OCI-M2 (cell line): ENCODE measurements around the gene ITIH1.
"Not testable (repeated sequence)": the region's sequence is repeated elsewhere in the genome, so short reads cannot be mapped to it uniquely, and the experiment has no call there.

ENCODE experiments used
- DNase-seq: peaks from one replicate; lab custom pipeline; 2025; ENCODE audit not compliant: unreplicated experiment; lab: John Stamatoyannopoulos, UW

The ITIH1 gene

DNA sequence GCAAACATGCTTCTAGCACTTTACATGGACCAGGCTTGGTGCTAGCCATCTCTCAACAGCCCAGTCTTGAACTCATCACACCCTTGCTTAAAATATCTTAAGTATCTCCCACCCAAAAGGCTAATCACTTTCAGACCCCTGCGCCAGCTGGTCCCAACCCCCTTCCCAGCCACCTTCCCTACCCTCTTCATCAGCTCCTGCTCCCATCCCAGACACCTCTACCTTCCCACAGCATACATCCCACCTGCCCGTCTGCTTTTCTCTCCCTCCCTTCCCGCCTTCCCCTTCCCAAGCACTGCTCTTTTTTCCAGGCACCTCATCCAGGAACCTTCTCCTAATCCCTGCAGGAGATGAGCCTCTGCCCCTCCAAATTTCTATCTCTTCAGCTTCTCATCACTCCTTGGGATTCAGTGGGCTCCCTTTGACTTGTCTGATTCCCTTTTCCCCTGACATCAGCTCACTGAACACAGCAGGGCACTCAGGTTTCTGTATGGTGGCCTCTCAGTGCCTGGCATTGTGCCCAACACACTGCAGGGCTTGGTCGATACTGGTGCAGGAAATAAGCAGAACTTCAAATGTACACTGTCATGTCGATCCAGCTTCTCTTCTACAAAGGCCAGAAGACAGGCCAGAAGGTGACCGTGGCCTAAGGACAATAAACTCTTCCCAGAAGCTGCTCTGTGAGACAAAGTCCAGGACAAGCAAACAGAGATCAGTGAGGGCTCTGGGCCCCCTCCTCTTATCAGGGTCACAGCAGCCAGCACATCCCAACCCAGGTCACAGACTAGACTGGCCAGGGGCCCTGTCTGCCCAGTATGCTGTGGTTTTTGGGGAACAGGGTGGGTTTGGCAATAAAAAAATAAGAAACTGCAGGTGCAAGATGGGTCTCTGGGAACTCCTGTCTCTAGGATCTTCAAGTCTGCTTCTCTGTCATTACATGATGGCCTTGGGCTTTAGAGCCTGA, 2.2 kb upstream of the ITIH1 start:
- no peak for DNase-seq

DNA sequence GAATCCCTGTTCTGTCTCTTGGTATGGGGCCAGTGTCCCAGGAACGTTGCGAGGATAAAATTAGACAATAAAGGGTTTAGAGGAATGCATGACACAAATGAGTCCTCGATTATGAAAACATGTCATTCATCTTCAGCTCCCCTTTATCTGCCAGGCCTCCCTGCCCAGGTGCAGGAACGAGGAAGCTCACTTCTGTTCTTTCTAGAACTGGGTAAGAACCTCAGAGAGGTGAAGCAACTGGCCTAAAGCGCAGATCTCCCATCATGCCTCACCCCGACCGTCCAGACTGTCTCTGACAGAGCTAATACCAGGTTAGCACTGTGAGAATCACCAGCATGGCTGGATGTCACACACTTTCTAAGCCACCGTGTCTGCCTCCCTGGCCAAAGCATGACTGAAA, 1.5 kb upstream of the ITIH1 start:
- no peak for DNase-seq

DNA sequence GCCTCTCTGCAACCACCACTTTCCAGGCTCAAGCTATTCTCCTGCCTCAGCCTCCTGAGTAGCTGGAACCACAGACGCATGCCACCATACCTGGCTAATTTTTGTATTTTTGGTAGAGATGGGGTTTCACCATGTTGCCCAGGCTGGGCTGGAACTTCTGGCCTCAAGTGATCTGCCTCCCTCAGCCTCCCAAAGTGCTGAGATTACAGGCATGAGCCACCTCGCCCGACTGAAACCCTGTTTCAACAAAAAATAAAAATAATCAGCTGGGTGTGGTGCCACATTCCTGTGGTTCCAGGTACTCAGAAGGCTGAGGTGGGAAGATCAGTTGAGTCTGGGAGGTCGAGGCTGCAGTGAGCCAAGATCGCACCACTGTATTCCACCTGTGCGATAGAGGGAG, 913 bp upstream of the ITIH1 start:
- not testable (repeated sequence) for DNase-seq

DNA sequence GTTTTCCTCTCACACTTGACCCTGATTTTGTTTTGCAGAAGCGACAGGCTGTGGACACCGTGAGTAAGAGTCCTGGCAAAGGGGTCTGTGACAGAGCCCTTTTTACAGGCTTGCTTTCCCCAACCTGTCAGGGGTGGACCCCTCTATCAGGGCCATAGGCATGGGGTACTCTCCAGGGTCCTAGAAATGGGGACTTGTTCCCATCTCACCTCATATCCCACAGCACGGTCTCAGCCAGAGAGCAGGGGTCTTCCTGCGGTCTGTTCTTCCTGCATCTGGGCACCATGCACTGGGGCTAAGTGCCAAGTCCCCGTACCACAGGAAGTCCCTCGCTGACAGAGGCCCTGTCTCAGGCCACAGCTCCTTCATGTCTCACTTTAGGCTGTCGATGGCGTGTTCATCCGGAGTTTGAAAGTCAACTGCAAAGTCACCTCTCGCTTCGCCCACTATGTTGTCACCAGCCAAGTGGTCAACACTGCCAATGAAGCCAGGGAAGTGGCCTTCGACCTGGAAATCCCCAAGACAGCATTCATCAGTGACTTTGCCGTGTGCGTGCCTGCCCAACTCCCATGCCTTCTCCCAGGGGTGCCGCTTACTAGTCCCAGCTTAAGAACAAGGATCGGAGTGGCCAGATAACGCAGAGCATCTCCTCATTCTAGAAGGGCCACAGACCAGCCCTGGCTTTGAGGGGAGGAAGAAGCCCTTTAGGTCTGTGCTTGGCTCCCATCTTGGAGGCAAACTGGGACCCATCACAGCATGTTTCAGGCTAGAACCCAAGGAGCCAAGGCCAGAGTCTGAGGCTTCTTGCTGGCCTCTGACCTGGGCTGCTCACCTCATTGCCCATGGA, 783 bp downstream of the ITIH1 start:
- no peak for DNase-seq

DNA sequence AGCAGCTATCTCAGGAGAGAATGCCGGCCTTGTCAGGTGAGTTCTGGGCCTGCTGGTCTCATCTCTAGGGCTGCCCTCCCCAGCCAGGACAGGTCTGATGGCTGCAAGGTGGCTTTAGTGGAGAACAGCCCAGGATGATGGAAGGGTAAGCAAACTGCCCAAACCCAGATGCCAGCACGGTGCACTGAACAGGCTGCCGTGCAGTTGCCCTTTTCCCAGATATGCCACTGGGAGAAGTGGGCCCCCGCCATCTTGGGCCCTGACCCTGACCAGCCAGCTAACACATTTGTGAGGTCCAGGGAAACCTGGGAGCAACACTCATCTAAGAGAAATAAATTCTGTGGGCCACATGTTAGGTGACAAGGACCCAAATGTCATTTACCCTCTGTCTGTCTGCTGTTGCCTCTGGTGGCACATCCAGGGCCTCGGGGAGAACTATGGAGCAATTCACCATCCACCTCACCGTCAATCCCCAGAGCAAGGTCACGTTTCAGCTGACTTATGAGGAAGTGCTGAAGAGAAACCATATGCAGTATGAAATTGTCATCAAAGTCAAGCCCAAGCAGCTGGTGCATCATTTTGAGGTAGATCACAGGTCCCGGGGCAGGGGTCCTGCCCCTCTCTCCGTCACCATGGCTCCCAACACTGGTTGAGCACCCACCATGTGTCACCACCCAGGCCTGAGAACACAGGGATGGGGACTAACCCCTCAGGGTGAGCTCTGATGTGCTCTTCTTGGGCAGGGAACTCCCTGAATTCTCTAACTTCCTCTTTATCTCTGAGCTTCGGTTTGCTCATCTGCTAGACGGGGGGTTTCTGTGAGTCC, 1.8 kb downstream of the ITIH1 start:
- no peak for DNase-seq

DNA sequence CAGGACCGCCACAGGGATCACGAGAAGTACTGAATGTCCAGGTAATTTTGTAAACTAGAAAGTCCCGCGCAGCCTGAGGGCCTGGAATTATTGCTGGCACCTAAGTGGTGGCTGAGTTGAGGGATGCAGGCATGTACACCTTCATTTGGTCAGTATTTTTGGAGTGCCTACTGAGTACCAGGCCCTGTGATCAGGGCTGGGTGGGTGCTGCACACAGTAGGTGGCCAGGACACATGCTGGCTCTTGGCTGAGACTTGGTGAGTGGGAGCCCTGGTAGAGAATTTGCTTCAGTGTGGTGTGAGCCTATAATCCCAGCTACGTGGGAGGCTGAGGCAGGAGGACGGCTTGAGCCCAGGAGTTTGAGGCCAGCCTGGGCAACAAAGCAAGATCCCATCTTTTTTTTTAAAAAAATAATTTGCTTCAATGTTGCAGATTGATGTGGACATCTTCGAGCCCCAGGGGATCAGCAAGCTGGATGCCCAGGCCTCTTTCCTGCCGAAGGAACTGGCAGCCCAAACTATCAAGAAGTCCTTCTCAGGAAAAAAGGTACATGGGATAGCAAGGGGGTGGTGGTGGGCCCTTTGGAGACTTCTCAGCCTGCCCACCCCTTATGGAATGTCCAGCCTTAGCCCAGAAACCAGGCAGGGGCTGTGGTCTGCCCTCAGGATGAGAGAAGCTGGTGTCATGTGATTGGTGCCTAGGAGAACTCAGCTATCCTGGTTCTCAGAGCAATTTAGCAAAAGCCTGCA, 2.6 kb downstream of the ITIH1 start:
- no peak for DNase-seq

DNA sequence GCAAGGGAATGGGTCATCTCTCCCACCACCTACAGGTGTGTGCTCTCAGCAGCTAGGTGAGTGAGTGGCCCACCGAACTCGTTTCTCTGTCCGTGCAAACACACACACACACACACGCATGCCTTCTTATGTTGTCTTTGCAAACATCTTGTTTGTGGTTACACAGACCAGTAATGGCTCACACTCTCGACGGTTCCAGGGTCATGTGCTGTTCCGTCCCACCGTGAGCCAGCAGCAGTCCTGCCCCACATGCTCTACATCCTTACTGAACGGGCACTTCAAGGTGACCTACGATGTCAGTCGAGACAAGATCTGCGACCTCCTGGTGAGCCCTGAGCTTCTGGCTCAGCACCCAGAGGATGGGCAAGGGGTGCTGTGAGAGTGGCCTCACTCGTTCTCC, 4.3 kb downstream of the ITIH1 start:
- DNase-seq: no peak

DNA sequence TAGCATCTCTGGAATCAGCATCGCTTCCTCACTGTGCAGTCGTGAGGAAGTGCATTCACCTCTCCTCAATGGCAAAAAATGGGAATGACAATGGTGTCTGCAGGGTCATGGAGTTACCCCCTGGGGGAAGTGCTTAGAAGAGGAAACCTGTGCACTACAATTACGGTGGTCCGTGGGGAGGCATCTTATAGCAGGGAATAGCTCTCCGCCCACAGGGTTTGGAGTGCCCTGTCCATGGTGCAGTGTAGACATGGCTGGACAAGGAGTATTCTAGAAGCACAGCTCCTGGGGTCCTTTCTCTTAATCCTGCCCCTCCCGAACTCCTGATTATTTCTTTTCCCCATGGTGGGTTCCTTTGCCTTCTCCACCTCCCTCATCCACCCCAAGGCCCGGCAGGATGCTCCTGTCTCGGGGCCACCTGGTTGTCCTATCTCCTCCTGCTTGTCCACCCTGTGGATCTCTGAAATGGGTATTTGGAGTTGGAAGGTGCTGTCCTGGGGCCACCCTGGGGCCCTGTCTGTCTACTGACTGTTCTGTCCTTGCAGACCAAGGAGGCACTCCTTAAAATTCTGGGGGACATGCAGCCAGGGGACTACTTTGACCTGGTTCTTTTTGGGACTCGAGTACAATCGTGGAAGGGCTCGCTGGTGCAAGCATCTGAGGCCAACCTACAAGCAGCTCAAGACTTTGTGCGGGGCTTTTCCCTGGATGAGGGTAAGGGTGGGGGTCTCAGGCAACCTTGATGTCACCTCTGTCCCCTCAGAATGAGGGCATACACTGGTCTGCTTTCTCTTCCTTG, 5.2 kb downstream of the ITIH1 start:
- DNase-seq: no peak

DNA sequence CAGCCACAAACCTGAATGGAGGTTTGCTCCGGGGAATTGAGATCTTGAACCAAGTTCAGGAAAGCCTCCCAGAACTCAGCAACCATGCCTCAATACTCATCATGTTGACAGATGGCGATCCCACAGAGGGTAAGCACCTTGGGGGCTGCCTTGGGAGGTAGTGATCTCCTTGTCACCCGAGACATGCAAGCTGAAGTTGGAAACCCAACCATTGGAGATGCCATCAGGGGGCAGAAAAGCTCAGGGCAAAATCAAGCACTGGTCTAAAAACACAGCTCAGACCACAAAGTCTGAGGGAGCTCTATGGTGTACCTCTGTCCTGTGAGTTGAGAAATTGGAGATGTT, 5.8 kb downstream of the ITIH1 start:
- no peak for DNase-seq

DNA sequence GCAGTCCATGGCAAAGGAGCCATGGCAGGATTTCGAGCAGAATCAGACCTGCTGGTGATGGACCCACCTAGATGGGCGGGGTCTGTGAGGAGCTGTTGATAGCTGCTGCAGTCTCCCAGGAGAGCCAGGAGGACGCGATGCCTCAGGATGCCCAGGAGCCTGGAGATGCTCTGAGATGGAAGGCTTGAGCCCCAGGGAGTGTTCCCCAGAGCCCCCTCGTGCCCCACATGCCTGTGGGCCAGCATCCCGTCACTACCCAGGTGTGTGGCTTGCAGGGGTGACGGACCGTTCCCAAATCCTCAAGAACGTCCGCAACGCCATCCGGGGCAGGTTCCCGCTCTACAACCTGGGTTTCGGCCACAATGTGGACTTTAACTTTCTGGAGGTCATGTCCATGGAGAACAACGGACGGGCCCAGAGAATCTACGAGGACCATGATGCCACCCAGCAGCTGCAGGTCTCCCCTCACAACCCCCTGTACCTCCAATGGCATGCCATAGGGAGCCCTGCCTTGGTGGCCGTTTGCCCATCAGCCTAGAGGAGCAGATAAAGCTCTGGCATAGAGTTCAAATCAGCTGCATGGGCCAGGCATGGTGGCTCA, 6.7 kb downstream of the ITIH1 start:
- DNase-seq: no peak

DNA sequence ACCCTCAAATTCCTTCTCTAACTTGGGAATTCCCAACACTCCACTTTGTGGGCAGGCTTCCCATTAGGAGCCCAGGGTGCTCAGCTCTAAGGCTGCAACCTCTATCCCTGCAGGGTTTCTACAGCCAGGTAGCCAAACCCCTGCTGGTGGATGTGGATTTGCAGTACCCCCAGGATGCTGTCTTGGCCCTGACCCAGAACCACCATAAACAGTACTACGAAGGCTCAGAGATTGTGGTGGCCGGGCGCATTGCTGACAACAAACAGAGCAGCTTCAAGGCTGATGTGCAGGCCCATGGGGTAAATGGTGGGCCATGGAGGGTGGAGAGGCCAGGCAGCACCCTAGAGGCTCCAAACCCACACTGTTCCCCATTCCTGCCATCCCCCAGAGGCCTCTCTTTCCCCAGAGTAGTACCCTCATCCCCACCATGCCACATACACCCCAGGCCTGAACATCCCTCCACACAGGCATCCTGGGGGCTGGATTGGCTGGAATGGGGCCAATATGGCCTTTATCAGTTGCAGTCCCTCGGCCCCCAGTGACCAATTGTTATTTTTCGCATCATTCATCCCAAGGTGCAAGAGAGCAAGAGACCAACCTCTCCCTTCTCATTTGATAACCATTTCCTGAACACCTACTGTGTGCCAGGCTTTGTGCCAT, 7.7 kb downstream of the ITIH1 start:
- no peak for DNase-seq

DNA sequence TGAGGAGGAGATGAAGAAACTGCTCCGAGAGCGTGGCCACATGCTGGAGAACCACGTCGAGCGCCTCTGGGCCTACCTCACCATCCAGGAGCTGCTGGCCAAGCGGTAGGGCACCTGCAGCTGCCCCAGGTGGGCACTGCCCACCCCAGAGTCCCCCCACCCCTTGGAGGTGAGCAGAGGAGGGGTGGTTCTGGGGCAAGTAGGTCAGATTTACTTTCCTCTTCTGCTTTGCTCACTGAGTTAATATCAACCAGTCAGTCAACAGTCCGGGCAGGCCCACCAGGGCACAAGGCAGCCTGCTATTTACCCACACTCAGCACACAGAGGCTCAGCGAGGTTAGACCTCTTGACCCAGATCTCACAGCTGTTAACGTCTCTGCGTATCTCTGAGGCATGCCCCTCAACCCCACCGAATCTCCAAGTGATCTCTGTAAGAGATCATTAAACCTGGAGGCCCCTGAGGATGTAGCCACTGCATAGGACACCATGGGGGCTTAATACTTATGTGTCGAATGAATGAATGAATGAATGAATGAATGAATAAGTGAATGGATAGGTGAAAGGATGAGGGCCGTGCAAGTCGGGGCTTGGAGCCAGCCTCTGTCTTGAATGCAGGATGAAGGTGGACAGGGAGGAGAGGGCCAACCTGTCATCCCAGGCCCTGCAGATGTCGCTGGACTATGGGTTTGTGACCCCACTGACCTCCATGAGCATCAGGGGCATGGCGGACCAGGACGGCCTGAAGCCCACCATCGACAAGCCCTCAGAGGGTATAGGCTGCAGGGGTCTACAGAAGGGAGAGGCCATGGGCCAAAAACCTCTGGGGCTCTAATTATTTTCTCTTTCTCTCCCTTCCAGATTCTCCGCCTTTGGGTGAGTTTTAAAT, 9.2 kb downstream of the ITIH1 start:
- DNase-seq: no peak

DNA sequence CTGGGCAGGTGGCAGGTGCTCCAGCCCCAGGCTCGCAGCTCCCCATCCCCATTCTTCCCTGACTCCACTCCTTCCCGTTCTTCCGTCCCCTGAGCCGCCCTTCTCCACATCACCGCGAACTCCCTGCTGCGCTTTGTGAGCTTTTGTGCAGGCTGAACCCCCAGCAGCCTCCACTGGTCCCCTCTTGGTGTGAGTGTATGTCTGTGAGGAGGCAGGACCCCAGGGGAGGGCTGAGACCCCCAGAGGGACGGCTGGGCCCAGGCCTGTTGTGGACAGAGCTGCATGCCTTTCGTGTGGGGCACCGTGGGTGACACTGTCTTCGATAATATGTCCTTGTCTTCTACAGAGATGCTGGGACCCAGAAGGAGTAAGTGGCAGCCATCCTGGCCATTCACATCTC, 9.8 kb downstream of the ITIH1 start:
- no peak for DNase-seq

DNA sequence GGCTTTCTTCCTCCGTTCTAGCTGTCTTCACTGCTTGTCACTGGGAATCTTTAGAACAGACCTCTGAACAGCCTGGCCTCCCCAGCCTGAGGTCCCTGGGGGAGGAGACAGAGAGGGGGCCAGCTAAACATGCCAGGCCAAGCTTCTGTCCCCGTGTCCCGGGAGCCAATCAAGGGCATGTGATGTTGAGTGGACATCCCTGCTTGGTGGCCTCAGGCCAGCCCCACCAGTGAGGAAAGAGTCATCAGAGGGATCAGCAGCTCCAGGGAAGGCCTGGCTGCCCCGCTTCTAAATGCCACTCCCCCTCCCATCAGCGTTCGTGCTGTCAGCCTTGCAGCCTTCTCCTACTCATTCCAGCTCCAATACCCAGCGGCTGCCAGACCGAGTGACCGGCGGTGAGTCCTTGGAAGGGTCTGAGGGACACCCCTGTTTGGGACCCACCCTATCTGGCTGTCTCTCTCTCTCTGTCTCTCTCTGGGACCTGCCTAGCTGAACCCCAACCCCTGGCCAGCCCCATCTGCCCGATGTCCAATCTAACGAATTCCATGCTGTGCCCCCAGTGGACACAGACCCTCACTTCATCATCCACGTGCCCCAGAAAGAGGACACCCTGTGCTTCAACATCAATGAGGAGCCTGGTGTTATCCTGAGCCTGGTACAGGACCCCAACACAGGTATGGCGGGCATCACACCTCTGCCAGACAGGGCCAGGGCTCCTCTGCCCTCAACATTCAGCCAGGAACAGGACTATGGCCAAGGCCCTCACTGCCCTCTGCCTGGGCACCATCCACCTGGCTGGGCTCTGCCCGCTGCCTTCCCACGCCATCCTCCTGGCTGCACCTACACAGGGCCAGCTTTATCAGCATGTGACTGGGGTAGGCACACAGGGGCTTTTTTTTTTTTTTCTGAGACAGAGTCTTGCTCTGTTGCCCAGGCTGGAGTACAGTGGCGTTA, 10.6 kb downstream of the ITIH1 start:
- DNase-seq: no peak

DNA sequence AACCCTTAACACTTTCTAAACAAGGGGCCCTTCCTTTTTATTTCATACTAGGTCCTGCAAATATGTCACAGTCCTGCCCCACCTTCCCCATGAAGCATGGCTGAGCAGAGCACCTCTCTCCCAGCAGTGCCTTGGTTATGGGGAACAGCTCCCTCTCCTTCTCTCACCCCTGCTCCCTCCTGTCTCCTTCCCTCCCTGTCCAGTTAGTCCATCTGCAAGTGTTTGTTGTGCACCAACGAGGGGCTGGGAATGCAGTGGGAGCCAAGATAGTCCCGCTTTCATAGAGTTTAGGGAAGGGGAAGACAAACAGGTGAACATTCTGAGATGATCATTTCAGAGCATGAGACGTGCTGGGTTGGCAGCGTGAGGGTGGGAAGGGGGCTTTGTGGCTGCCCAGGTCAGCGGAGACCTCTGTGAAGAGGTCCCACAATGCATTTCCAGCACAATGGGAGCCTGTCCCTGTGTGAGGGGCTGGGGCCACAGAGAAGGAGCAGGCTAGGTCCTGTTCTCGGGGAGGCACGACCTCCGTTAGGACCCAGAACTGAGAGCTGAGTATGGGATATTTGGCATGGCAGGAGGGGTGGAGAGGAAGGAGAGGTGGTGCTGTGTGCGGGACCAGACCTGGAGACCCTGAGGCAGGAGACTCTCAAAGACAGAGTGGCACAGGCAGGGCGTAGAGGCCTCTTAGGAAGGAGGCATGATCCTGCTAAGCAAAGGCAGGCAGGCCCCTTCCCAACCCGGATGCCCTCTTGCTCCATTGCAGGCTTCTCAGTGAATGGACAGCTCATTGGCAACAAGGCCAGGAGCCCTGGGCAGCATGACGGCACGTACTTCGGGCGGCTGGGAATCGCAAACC, 11.7 kb downstream of the ITIH1 start:
- DNase-seq: no peak

DNA sequence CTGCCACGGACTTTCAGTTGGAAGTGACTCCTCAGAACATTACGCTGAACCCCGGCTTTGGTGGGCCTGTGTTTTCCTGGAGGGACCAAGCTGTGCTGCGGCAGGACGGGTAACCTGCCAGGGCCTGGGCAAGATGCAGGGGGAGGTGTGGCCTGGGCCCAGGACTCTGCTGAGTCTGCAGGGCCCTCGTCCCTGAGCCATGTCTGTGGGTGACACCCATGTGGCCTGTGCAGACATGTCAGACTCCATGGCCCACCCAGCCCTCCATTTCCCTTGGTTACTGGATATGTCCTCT, 12.3 kb downstream of the ITIH1 start:
- no peak for DNase-seq
